HUDEP-2 (cell line): Measurements from ENCODE around the gene POLR3H.

Experiments used
- DNase-seq, 76 experiments: peaks; one replicate each; lab custom pipeline; 2025; ENCODE audit not compliant: unreplicated experiment in 76 of 76; lab: John Stamatoyannopoulos, UW

The POLR3H gene

GRCh38 chr22:41539146-41540005 is 4.9 kb downstream of the POLR3H start:
- DNase-seq, result peak in 1 of 76 experiments; percentile 33

GRCh38 chr22:41538583-41538982 is 5.7 kb downstream of the POLR3H start:
- DNase-seq, result no peak

GRCh38 chr22:41537203-41537602 is 7.1 kb downstream of the POLR3H start:
- DNase-seq, result no peak

GRCh38 chr22:41535244-41535643 is 9.0 kb downstream of the POLR3H start:
- DNase-seq, result peak in 4 of 76 experiments; percentile 5 to 27 (median 15)

- DNase-seq, result no peak
Measured at GRCh38 chr22:41534219-41534618, 10.1 kb downstream of the POLR3H start.

GRCh38 chr22:41532908-41533825 is 11.1 kb downstream of the POLR3H start:
- DNase-seq, result peak in 63 of 76 experiments; percentile 9 to 79 (median 59)

GRCh38 chr22:41531715-41532477 is 12.4 kb downstream of the POLR3H start:
- no peak for DNase-seq

- no peak for DNase-seq
Measured at GRCh38 chr22:41530890-41531714, 13.2 kb downstream of the POLR3H start.

- no peak for DNase-seq
Measured at GRCh38 chr22:41528938-41529561, 15.2 kb downstream of the POLR3H start.

- no peak for DNase-seq
Measured at GRCh38 chr22:41528132-41528766, 16.0 kb downstream of the POLR3H start.

GRCh38 chr22:41526830-41527799 is 17.2 kb downstream of the POLR3H start:
- DNase-seq, result peak in 45 of 76 experiments; percentile 4 to 68 (median 36)

GRCh38 chr22:41526226-41526829 is 17.9 kb downstream of the POLR3H start:
- peak in 2 of 76 experiments; percentile 28 to 40 for DNase-seq

GRCh38 chr22:41525450-41526225 is 18.6 kb downstream of the POLR3H start:
- DNase-seq, result no peak

- DNase-seq, result no peak
Measured at GRCh38 chr22:41524809-41525449, 19.3 kb downstream of the POLR3H start.

GRCh38 chr22:41524251-41524661 is 20.0 kb downstream of the POLR3H start:
- DNase-seq, result peak in 1 of 76 experiments; percentile 29
